CD4-positive, alpha-beta T cell (primary cell): ENCODE results near the gene RAD9A. TPM values are rescaled to one million over a fixed set of nuclear protein-coding genes. Genes with fewer than 3 reads are reported as not detected.
A peak's percentile ranks its signal among the peaks of the same experiment; 100 is the strongest.

ENCODE experiments used
- ATAC-seq: fragments of 200-7000 bp; cut with Tn5 transposase; one replicate; pipeline ENCODE4 v1.10.0; 2022; ENCODE audit warnings: mild to moderate bottlenecking; ENCODE audit not compliant: poor library complexity
- CTCF ChIA-PET: fragments of 350-600 bp; sonication (Branson Sonifier 250); formaldehyde crosslinking; loops from one replicate; lab custom pipeline; 2021; ENCODE audit warnings: antibody characterized with exemption, inconsistent platforms; lab: Charles Lee
- POLR2A ChIA-PET: fragments of 350-600 bp; sonication (Branson Sonifier 250); formaldehyde crosslinking; loops from one replicate; lab custom pipeline; 2021; ENCODE audit warnings: antibody characterized with exemption, inconsistent platforms; lab: Charles Lee
- DNase-seq, 14 experiments: peaks; one replicate each; pipeline ENCODE4 v3.0.0-alpha.2; 2013 to 2020; ENCODE audit warnings: mixed read lengths in 2 of 14
- H3K27ac ChIP-seq, 2 donors: one replicate each; pipeline versions ENCODE4 v1.5.1 to v1.7.0; 2013; ENCODE audit warnings: low read length in 2 of 2, low read depth in 1 of 2, mild to moderate bottlenecking in 1 of 2
- H3K27me3 ChIP-seq, 2 experiments: 1 replicate in 1 of 2; 2 replicates in 1 of 2; pipeline versions ENCODE4 v1.6.1 to v1.7.0; 2013; ENCODE audit warnings: low read length in 2 of 2, control low read depth in 1 of 2, mild to moderate bottlenecking in 1 of 2, moderate library complexity in 1 of 2; ENCODE audit not compliant: insufficient read depth in 2 of 2, control insufficient read depth in 1 of 2
- H3K36me3 ChIP-seq: one replicate; pipeline ENCODE4 v1.6.1; 2013; ENCODE audit warnings: low read length, control low read depth; ENCODE audit not compliant: insufficient read depth
- H3K4me1 ChIP-seq: one replicate; pipeline ENCODE4 v1.6.1; 2013; ENCODE audit warnings: low read length, control low read depth; ENCODE audit not compliant: insufficient read depth
- H3K4me3 ChIP-seq: one replicate; pipeline ENCODE4 v1.5.1; 2013; ENCODE audit warnings: mild to moderate bottlenecking, low read length, moderate library complexity
- H3K9me3 ChIP-seq, 2 experiments: 1 replicate in 1 of 2; 2 replicates in 1 of 2; pipeline versions ENCODE4 v1.6.1 to v1.7.0; 2013; ENCODE audit warnings: low read length in 2 of 2, mild to moderate bottlenecking in 2 of 2, control low read depth in 1 of 2, moderate library complexity in 1 of 2; ENCODE audit not compliant: control insufficient read depth in 1 of 2, insufficient read depth in 1 of 2
- H3K27ac Mint-ChIP-seq: one replicate; pipeline ENCODE4 v1.8.0; 2020; ENCODE audit warnings: mixed read lengths
- H3K27me3 Mint-ChIP-seq: one replicate; pipeline ENCODE4 v1.8.0; 2021; ENCODE audit warnings: mixed read lengths
- H3K36me3 Mint-ChIP-seq: one replicate; pipeline ENCODE4 v1.8.0; 2021; ENCODE audit warnings: low read depth, mixed read lengths
- H3K4me1 Mint-ChIP-seq: one replicate; pipeline ENCODE4 v1.8.0; 2021; ENCODE audit warnings: low read depth, mixed read lengths
- H3K4me3 Mint-ChIP-seq: one replicate; pipeline ENCODE4 v1.8.0; 2020; ENCODE audit warnings: mild to moderate bottlenecking, mixed read lengths
- H3K9me3 Mint-ChIP-seq: one replicate; pipeline ENCODE4 v1.8.0; 2020; ENCODE audit warnings: mixed read lengths
- intact Hi-C, 2 experiments: fragments of 100-400 bp; cut with DNase I in 1 of 2; cut with micrococcal nuclease in 1 of 2; formaldehyde crosslinking; loops; one replicate each; pipeline versions ENCODE4 v1.15.1 to v1.9.0; 2023 to 2025; cut with DNase I, micrococcal nuclease
- total RNA-seq, 174 experiments: library from RNA in 2 of 174; stranded (reverse) in 2 of 174; gene quantifications; one replicate each; pipeline ENCODE4 v1.2.3 and lab custom pipeline; 2021 to 2026
- TF ChIP-seq, protein P1 (sequence below): fragments of 200-600 bp; IDR thresholded peaks from one replicate; pipeline ENCODE4 v1.8.0; 2022; ENCODE audit warnings: antibody characterized with exemption, mild to moderate bottlenecking

RAD9A gene
- total RNA-seq, 2 experiments from 2014 or later, result 19.3 to 20.3 TPM

DNA sequence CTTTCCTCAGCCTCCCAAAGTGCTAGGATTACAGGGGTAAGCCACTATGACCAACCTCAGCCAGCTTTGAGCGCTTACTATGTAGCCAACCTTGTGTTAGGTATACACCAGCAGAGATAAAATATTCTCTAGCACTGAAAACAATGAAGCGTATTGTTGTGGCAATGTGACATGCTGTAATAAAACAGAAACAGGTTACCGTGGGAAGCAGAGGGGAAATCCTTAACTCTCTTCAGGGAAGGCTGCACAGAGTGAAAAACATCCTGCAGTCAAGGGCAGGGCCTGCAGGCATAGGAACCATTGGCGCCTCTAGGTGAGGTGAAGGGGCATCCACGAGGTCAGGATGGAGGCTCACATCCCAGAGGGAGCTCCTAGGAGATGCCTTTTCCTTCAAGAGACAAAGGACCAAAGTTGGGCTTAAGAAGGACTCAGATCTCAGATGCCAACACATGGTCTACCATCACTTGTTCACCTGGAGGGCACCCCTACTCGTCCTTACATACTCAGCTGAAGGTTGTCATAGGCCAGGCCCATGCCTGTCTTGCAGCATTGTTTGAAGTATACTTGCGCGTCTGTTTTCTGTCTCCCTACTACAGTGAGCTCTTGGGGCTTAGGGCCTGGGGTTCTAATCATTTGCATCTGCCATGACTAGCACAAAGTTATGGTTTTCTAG is 46.4 kb upstream of the RAD9A start:
- POLR2A ChIA-PET, result interaction anchor here (0.5 to 3.3 kb wide), 21 partner anchors 7 to 284 kb away, joined by 3 to 30 read pairs (median 5); partner anchors contain the start of genes CLCF1, GRK2, POLD4 and PPP1CA
- H3K4me3 Mint-ChIP-seq, result peak overlapping the region; percentile 57
- Histone ChIP-seq H3K27ac (peak overlapping the region; percentile 18 to 30), H3K9me3 (no peaks in the 10 kb centered on the region), H3K4me3 (no peak overlapping the region), H3K27me3 (no peaks in the 10 kb centered on the region), H3K4me1 (peaks cover 33% of the 10 kb centered on the region), H3K36me3 (no peaks in the 10 kb centered on the region)
- CTCF ChIA-PET, result interaction anchor here (0.6 to 5.5 kb wide), 19 partner anchors 9 to 284 kb away, joined by 3 to 58 read pairs (median 4); partner anchors contain the start of genes CLCF1, NUDT8, PPP1CA and RAD9A
- intact Hi-C loops, result loop anchor here in 1 of 2 experiments (5.0 kb wide), 1 partner anchor 37 kb away; no protein-coding TSS in a partner anchor
- peaks cover 60% of the 10 kb centered on the region for H3K4me1 Mint-ChIP-seq
- TF ChIP-seq, protein P1, sequence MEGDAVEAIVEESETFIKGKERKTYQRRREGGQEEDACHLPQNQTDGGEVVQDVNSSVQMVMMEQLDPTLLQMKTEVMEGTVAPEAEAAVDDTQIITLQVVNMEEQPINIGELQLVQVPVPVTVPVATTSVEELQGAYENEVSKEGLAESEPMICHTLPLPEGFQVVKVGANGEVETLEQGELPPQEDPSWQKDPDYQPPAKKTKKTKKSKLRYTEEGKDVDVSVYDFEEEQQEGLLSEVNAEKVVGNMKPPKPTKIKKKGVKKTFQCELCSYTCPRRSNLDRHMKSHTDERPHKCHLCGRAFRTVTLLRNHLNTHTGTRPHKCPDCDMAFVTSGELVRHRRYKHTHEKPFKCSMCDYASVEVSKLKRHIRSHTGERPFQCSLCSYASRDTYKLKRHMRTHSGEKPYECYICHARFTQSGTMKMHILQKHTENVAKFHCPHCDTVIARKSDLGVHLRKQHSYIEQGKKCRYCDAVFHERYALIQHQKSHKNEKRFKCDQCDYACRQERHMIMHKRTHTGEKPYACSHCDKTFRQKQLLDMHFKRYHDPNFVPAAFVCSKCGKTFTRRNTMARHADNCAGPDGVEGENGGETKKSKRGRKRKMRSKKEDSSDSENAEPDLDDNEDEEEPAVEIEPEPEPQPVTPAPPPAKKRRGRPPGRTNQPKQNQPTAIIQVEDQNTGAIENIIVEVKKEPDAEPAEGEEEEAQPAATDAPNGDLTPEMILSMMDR, result no peak
- ATAC-seq, result peak; percentile 75
- DNase-seq, result peak in 1 of 14 experiments; percentile 47
- H3K9me3 Mint-ChIP-seq, result no peaks in the 10 kb centered on the region
- peak overlapping the region; percentile 78 for H3K27ac Mint-ChIP-seq
- no peaks in the 10 kb centered on the region for H3K27me3 Mint-ChIP-seq
- no peaks in the 10 kb centered on the region for H3K36me3 Mint-ChIP-seq

GRCh38 chr11:67345920-67346819 is 45.6 kb upstream of the RAD9A start:
- no peaks in the 10 kb centered on the region for H3K36me3 ChIP-seq
- H3K27ac Mint-ChIP-seq, result peak overlapping the region; percentile 78
- H3K4me3 ChIP-seq, result no peak overlapping the region
- peak overlapping the region; percentile 57 for H3K4me3 Mint-ChIP-seq
- no peaks in the 10 kb centered on the region for H3K9me3 Mint-ChIP-seq
- TF ChIP-seq, protein P1, result peak; percentile 81
- no peaks in the 10 kb centered on the region for H3K27me3 ChIP-seq
- intact Hi-C loops, result loop anchor here in 1 of 2 experiments (5.0 kb wide), 1 partner anchor 36 kb away; no protein-coding TSS in a partner anchor
- CTCF ChIA-PET, result interaction anchor here (1.0 to 5.5 kb wide), 18 partner anchors 10 to 132 kb away, joined by 3 to 58 read pairs (median 4); partner anchors contain the start of genes CLCF1, PPP1CA and RAD9A
- H3K36me3 Mint-ChIP-seq, result peaks cover 3% of the 10 kb centered on the region
- peak; percentile 71 for ATAC-seq
- peak overlapping the region in 1 of 2 donors; percentile 18 for H3K27ac ChIP-seq
- H3K9me3 ChIP-seq, result no peaks in the 10 kb centered on the region
- peak in 4 of 14 experiments; percentile 39 to 65 (median 55) for DNase-seq
- POLR2A ChIA-PET, result interaction anchor here (0.5 to 3.3 kb wide), 24 partner anchors 7 to 283 kb away, joined by 3 to 30 read pairs (median 4); partner anchors contain the start of genes CLCF1, GRK2, POLD4 and PPP1CA
- peaks cover 64% of the 10 kb centered on the region for H3K4me1 Mint-ChIP-seq
- no peaks in the 10 kb centered on the region for H3K27me3 Mint-ChIP-seq
- H3K4me1 ChIP-seq, result peaks cover 40% of the 10 kb centered on the region
